ENCODE results near the gene SOAT2.

- TF ChIP-seq CTCF (conservative IDR thresholded peaks at IDR 0.05 in 1 of 2, IDR thresholded peaks at IDR 0.05 in 1 of 2; ENCODE audit: low read depth in 1 of 2, low read length in 2 of 2) (no peak), EZH2 (IDR thresholded peaks at IDR 0.05; ENCODE audit: low read length, missing control alignments) (no peak)
These were observed 56.7 kb downstream of the SOAT2 start for GRCh38 chr12:53160000-53160399.
